Tibial nerve (tissue), 3 donors: ENCODE results near the gene RTN4.

Source experiments
- POLR2A ChIP-seq, 2 donors: fragments of 450-650 bp; IDR thresholded peaks; one replicate each; pipeline ENCODE4 v1.6.1; 2017; ENCODE audit warnings: antibody characterized with exemption in 2 of 2, mild to moderate bottlenecking in 2 of 2, moderate library complexity in 2 of 2
- TF ChIP-seq, protein P1 (sequence below), 5 experiments: fragments of 200-600 bp in 3 of 5; fragments of 450-650 bp in 2 of 5; sonication (generic) in 3 of 5; IDR thresholded peaks; one replicate each; pipeline ENCODE4 v1.5.1; 2016 to 2019; ENCODE audit warnings: antibody characterized with exemption in 5 of 5, mild to moderate bottlenecking in 3 of 5, moderate library complexity in 2 of 5

DNA sequence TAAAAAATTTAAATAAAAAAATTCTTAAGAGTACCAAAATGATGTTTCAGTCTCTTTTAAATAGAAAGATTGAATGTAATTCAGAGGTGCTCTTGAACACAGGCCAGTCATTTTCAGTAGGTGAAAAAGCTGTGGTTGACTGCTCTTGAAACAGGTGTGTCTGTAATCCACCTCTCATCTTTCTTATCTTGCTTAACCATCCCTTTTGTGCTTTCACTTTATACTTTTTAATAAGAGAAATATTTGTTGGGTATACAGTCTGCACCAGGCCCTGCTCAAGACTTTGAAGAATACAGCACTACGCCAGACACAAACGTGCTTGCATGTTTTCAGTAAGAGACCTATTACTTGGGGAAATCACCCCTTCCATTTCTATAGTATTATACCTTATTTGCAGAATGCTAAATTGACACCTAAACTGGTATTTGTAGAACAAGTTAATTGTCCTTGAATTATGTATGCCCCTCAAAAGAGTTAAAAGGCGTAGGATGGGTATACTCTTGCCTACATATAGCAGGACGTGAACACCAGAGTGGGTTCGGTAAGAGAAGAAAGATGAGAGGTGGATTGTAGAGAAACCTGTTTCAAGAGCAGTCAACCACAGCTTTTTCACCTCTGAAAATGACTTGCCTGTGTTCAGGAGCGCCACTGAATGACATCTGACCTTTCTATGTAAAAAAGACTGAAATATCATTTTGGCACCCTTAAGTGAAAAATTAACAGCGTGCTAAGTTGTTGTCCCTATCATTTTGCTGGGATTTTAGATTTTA is 4.0 kb upstream of the RTN4 start:
- TF ChIP-seq, protein P1, sequence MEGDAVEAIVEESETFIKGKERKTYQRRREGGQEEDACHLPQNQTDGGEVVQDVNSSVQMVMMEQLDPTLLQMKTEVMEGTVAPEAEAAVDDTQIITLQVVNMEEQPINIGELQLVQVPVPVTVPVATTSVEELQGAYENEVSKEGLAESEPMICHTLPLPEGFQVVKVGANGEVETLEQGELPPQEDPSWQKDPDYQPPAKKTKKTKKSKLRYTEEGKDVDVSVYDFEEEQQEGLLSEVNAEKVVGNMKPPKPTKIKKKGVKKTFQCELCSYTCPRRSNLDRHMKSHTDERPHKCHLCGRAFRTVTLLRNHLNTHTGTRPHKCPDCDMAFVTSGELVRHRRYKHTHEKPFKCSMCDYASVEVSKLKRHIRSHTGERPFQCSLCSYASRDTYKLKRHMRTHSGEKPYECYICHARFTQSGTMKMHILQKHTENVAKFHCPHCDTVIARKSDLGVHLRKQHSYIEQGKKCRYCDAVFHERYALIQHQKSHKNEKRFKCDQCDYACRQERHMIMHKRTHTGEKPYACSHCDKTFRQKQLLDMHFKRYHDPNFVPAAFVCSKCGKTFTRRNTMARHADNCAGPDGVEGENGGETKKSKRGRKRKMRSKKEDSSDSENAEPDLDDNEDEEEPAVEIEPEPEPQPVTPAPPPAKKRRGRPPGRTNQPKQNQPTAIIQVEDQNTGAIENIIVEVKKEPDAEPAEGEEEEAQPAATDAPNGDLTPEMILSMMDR (IDR thresholded peaks at IDR 0.05), result no peak
- TF ChIP-seq POLR2A (IDR thresholded peaks at IDR 0.05), result no peak
